Subcutaneous abdominal adipose tissue (tissue), 5 donors: ENCODE measurements around the gene SFTPB.

ENCODE experiments used
- H3K27ac ChIP-seq: one replicate; pipeline ENCODE4 v1.7.0; 2013; ENCODE audit warnings: low read depth, mild to moderate bottlenecking, inconsistent platforms, low read length, moderate library complexity
- H3K27me3 ChIP-seq, 5 donors: one replicate each; pipeline ENCODE4 v1.7.0; 2013; ENCODE audit warnings: low read length in 5 of 5, inconsistent platforms in 1 of 5; ENCODE audit not compliant: control insufficient read depth in 5 of 5, insufficient read depth in 4 of 5
- H3K36me3 ChIP-seq, 5 donors: one replicate each; pipeline ENCODE4 v1.7.0; 2013; ENCODE audit warnings: low read length in 5 of 5; ENCODE audit not compliant: control insufficient read depth in 5 of 5, insufficient read depth in 5 of 5
- H3K4me1 ChIP-seq, 5 donors: one replicate each; pipeline ENCODE4 v1.7.0; 2013; ENCODE audit warnings: low read length in 5 of 5, mild to moderate bottlenecking in 3 of 5, moderate library complexity in 1 of 5; ENCODE audit not compliant: control insufficient read depth in 5 of 5, insufficient read depth in 5 of 5
- H3K4me3 ChIP-seq, 5 donors: one replicate each; pipeline ENCODE4 v1.7.0; 2013; ENCODE audit warnings: low read length in 5 of 5, low read depth in 1 of 5
- H3K9ac ChIP-seq, 5 donors: one replicate each; pipeline ENCODE4 v1.7.0; 2013; ENCODE audit warnings: low read length in 5 of 5, mild to moderate bottlenecking in 4 of 5, moderate library complexity in 3 of 5
- H3K9me3 ChIP-seq, 5 donors: one replicate each; pipeline ENCODE4 v1.7.0; 2013; ENCODE audit warnings: low read length in 5 of 5; ENCODE audit not compliant: control insufficient read depth in 5 of 5
- donor health status: healthy.
- donor health status: healthy.
- donor health status: healthy.
- donor health status: healthy.
- donor health status: healthy.

Gene SFTPB

GRCh38 chr2:85703329-85703728, 35.3 kb upstream of the SFTPB start:
- peaks cover 17 to 35% (median 32%) of the 10 kb centered on the region in 5 donors for H3K4me1 ChIP-seq
- no peak overlapping the region for H3K9ac ChIP-seq
- H3K27ac ChIP-seq: no peak overlapping the region
- no peak overlapping the region for H3K4me3 ChIP-seq
- H3K27me3 ChIP-seq: no peaks in the 10 kb centered on the region
- H3K36me3 ChIP-seq: no peaks in the 10 kb centered on the region
- H3K9me3 ChIP-seq: no peaks in the 10 kb centered on the region

GRCh38 chr2:85702800-85703199, 34.8 kb upstream of the SFTPB start:
- Histone ChIP-seq H3K9ac (no peak overlapping the region), H3K4me3 (no peak overlapping the region), H3K36me3 (no peaks in the 10 kb centered on the region), H3K27me3 (no peaks in the 10 kb centered on the region), H3K4me1 (peaks cover 17 to 35% (median 31%) of the 10 kb centered on the region in 5 donors), H3K9me3 (no peaks in the 10 kb centered on the region), H3K27ac (no peak overlapping the region)

GRCh38 chr2:85702172-85702571, 34.2 kb upstream of the SFTPB start:
- no peaks in the 10 kb centered on the region for H3K9me3 ChIP-seq
- peaks cover 14 to 37% (median 28%) of the 10 kb centered on the region in 5 donors for H3K4me1 ChIP-seq
- no peaks in the 10 kb centered on the region for H3K27me3 ChIP-seq
- no peaks in the 10 kb centered on the region for H3K36me3 ChIP-seq
- H3K27ac ChIP-seq: no peak overlapping the region
- no peak overlapping the region for H3K4me3 ChIP-seq
- H3K9ac ChIP-seq: no peak overlapping the region

DNA sequence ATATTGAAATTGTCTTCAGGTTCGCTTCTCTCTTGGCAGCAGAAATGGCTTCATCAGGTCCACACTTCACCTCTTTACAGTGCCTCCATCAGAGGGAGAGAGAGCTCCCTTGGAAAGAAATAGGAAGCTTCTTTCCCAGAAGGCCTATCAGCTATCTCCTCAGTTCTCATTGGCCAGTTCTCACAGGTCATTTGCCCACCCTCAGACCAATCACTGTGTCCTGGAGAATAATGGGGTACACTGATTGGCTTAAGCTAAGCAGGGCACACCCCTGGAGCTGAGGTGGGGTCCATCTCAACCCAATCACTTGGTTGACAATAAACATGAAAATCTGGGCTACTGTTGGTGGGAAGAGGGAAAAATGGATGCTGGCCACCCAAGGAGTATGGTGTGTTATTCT, 31.3 kb upstream of the SFTPB start:
- no peaks in the 10 kb centered on the region for H3K9me3 ChIP-seq
- no peak overlapping the region for H3K4me3 ChIP-seq

DNA sequence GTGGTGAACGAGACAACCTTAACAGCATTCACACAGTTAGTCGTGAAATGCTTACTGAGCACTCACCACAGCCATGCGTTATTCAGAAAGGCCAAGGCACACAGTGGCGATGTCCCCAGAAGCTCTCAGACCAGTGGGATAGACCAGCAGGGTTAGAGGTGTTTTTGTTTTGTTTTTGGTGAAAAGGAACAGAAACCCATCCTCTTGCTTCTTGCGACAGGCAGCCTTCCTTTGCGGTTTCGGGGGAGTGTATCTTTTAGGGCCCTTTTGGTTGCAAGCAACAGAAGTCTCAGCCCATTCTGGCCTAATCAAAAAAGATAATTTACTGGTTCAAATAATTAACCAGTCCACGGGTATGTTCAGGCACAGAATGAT, 30.9 kb upstream of the SFTPB start:
- no peaks in the 10 kb centered on the region for H3K36me3 ChIP-seq
- H3K9me3 ChIP-seq: no peaks in the 10 kb centered on the region
- H3K4me3 ChIP-seq: no peak overlapping the region
- H3K27ac ChIP-seq: no peak overlapping the region
- peaks cover 0 to 18% (median 9%) of the 10 kb centered on the region in 5 donors for H3K4me1 ChIP-seq
- H3K9ac ChIP-seq: no peak overlapping the region
- H3K27me3 ChIP-seq: no peaks in the 10 kb centered on the region

More for the DNA sequence above, 31.3 kb upstream of the SFTPB start:
- Histone ChIP-seq H3K4me1 (peaks cover 0 to 23% (median 10%) of the 10 kb centered on the region in 5 donors), H3K9ac (no peak overlapping the region), H3K27me3 (no peaks in the 10 kb centered on the region), H3K36me3 (no peaks in the 10 kb centered on the region), H3K27ac (no peak overlapping the region)

GRCh38 chr2:85698184-85698879, 30.3 kb upstream of the SFTPB start:
- no peak overlapping the region for H3K9ac ChIP-seq
- H3K27me3 ChIP-seq: no peaks in the 10 kb centered on the region
- H3K4me3 ChIP-seq: no peak overlapping the region
- H3K36me3 ChIP-seq: no peaks in the 10 kb centered on the region
- H3K9me3 ChIP-seq: no peaks in the 10 kb centered on the region
- H3K4me1 ChIP-seq: peaks cover 0 to 18% (median 9%) of the 10 kb centered on the region in 5 donors
- no peak overlapping the region for H3K27ac ChIP-seq

GRCh38 chr2:85697716-85698115, 29.7 kb upstream of the SFTPB start:
- Histone ChIP-seq H3K9ac (no peak overlapping the region), H3K36me3 (no peaks in the 10 kb centered on the region), H3K27me3 (no peaks in the 10 kb centered on the region), H3K9me3 (no peaks in the 10 kb centered on the region), H3K4me3 (no peak overlapping the region), H3K27ac (no peak overlapping the region), H3K4me1 (peaks cover 0 to 18% (median 9%) of the 10 kb centered on the region in 5 donors)

- no peaks in the 10 kb centered on the region for H3K36me3 ChIP-seq
- H3K9me3 ChIP-seq: no peaks in the 10 kb centered on the region
Measured at GRCh38 chr2:85697096-85697495, 29.1 kb upstream of the SFTPB start.

GRCh38 chr2:85695691-85696668, 28.0 kb upstream of the SFTPB start:
- Histone ChIP-seq H3K4me3 (no peak overlapping the region), H3K27ac (no peak overlapping the region), H3K4me1 (peaks cover 0 to 18% (median 9%) of the 10 kb centered on the region in 5 donors), H3K27me3 (no peaks in the 10 kb centered on the region), H3K9ac (no peak overlapping the region), H3K36me3 (no peaks in the 10 kb centered on the region), H3K9me3 (no peaks in the 10 kb centered on the region)

More at GRCh38 chr2:85697096-85697495, 29.1 kb upstream of the SFTPB start:
- H3K27me3 ChIP-seq: no peaks in the 10 kb centered on the region
- no peak overlapping the region for H3K9ac ChIP-seq
- peaks cover 0 to 18% (median 9%) of the 10 kb centered on the region in 5 donors for H3K4me1 ChIP-seq
- H3K4me3 ChIP-seq: no peak overlapping the region
- H3K27ac ChIP-seq: no peak overlapping the region

DNA sequence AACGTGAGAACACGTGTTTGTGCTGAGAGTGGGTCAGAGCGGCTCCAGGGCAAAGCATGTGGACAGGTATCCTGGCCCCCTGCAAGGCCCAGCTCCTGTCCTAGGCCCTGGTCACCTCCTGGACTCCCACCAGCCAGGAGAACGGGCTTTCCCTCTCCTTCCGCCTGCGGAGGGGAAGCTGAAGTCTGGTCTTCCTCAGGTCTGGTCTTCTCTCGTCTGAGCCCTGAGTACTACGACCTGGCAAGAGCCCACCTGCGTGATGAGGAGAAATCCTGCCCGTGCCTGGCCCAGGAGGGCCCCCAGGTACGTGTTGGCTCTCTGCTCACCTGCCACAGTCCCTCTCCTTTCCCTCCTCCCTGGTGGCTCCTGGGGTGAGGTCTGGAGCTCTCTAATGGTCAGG, 27.1 kb upstream of the SFTPB start:
- H3K4me1 ChIP-seq: peaks cover 0 to 18% (median 9%) of the 10 kb centered on the region in 5 donors
- H3K9me3 ChIP-seq: no peaks in the 10 kb centered on the region
- H3K27me3 ChIP-seq: no peaks in the 10 kb centered on the region
- H3K36me3 ChIP-seq: no peaks in the 10 kb centered on the region
- H3K4me3 ChIP-seq: no peak overlapping the region
- no peak overlapping the region for H3K27ac ChIP-seq
- H3K9ac ChIP-seq: no peak overlapping the region
